Measurements from ENCODE around the gene RPL28.

The RPL28 gene

DNA sequence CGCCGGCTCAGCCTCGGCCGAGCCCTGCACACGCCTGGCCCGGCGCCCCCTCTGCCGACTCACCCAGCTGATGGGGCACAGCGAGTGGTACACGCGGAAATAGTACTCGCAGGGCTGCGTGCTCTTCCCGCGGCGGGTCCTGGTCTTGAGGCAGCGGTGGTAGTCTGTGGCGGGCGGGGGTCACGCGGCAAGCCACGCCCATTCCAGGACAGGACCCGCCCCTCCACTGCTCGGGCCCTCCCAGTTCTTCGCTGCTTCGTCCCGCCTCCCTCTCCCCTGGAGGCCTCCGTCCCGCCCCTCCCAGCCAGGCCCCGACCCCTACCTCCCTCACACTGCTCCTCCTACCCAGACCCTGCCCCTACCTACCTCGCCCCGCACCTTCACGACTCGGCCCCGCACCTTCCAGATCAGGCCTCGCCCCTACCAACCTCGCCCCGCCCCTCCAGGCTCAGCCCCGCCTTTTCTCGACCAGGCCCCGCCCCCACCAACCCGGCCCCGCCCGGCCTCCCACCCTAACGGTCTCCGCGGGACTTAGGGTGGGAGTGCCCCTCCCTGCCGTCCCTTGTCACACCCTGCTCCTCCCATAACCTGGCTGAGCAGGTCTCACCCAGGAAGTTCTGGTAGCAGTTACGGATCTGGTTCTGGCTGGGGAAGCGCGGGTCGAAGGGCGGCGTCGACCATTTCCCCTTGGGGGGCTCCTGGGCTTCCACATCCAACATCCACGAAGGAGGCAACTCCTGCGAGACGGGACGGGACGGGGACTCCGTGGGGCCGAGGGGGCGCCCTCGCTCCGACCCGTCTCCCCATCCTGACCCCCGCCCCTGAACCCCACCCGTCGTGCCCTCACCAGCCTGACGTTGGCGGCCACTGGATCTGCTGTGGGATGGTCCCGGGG, 31.7 kb upstream of the RPL28 start:
- H3K4me3 ChIP-seq (ENCODE audit: low read depth, low read length): peak overlapping the region; percentile 36
- DNase-seq (ENCODE audit: low read depth): no peak
- TF ChIP-seq, protein P1, sequence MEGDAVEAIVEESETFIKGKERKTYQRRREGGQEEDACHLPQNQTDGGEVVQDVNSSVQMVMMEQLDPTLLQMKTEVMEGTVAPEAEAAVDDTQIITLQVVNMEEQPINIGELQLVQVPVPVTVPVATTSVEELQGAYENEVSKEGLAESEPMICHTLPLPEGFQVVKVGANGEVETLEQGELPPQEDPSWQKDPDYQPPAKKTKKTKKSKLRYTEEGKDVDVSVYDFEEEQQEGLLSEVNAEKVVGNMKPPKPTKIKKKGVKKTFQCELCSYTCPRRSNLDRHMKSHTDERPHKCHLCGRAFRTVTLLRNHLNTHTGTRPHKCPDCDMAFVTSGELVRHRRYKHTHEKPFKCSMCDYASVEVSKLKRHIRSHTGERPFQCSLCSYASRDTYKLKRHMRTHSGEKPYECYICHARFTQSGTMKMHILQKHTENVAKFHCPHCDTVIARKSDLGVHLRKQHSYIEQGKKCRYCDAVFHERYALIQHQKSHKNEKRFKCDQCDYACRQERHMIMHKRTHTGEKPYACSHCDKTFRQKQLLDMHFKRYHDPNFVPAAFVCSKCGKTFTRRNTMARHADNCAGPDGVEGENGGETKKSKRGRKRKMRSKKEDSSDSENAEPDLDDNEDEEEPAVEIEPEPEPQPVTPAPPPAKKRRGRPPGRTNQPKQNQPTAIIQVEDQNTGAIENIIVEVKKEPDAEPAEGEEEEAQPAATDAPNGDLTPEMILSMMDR (IDR thresholded peaks at IDR 0.05; ENCODE audit: control insufficient read depth, extremely low read depth, insufficient read depth): no peak

DNA sequence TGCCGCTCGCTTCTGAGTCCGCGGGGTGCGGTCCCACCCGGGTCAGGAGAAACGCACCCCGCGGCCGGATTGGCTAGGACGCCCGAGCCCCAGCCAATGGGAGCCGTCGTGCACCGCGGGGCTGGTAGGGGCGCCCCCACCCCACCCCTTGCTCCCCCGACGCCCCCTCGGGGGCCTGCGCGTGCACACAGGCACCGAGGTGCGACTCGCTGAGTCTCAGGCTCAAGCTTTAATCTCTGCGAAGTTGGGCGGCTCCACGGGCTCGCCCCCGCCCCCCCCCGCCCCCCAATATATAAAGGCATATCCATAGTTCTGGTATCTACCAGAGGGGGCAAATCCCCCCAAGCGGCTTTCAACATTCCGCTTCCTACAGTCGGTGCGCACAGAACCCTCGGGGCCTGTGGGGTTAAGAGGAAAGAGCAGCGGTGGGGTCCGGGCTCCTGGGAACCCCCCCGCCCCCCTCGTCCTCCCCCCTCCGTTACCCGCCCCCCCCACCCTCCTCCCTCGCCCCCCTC, 31.0 kb upstream of the RPL28 start, which contains the start of gene COX6B2:
Gene COX6B2, minus strand, starts transcription at position 22 of the 515 bp plus-strand sequence. CDS start 198 bp downstream, outside the sequence.
- H3K4me3 ChIP-seq (ENCODE audit: low read depth, low read length): peak within 1 kb of the TSS; percentile 36
- no peak for DNase-seq (ENCODE audit: low read depth)
- TF ChIP-seq, protein P1 (IDR thresholded peaks at IDR 0.05; ENCODE audit: control insufficient read depth, extremely low read depth, insufficient read depth): no peak

DNA sequence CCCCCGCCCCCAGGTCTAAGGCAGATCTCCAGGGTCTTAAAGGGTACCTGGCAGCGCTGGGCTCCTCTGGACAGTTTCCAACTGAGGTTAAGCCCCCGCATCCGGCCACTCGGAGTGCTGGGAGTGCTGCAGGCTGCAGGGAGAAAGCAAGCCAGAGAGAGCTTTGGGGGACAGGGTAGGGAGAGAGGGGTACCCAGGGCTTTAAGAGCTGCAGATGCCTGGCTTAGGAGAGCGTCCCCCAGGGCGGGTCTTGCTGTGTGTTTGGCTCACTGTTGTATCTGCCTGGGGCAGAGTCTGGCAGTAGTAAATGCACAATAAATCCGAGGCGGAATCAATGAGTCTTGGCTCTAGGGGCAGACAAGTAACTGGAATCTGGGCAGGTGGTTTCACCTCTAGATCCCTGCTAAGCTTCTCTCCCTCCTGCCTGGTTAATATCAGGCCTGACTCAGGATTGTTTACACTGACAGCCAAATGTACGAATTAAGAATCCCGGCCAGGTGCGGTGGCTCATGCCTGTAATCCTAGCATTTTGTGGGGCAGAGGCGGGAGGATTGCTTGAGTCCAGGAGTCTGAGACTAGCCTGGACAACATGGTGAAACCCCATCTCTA, 30.4 kb upstream of the RPL28 start:
- TF ChIP-seq, protein P1 (IDR thresholded peaks at IDR 0.05; ENCODE audit: control insufficient read depth, extremely low read depth, insufficient read depth): no peak
- no peak for DNase-seq (ENCODE audit: low read depth)
- no peak overlapping the region for H3K4me3 ChIP-seq (ENCODE audit: low read depth, low read length)

DNA sequence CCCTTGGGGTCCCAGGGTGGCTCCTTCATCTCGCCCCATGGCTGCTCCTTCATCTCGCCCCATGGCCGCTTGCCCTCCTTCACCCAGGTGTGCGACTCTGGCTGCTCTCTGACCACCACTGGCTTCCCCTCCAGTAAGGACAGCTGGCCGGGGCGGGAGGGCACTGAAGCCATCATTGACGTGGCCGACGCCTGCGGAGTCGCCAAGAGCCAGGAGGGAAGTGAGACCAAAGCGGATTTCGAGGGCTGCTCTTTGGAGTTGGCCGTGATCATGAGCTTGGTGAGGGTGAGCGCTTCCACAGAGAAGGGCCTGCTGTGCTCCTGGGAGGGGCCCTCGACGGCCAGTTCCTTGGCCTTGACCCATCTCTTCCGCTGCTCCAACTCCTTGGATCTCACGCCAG, 27.2 kb upstream of the RPL28 start:
- TF ChIP-seq, protein P1 (IDR thresholded peaks at IDR 0.05; ENCODE audit: control insufficient read depth, extremely low read depth, insufficient read depth): no peak
- DNase-seq (ENCODE audit: low read depth): no peak

DNA sequence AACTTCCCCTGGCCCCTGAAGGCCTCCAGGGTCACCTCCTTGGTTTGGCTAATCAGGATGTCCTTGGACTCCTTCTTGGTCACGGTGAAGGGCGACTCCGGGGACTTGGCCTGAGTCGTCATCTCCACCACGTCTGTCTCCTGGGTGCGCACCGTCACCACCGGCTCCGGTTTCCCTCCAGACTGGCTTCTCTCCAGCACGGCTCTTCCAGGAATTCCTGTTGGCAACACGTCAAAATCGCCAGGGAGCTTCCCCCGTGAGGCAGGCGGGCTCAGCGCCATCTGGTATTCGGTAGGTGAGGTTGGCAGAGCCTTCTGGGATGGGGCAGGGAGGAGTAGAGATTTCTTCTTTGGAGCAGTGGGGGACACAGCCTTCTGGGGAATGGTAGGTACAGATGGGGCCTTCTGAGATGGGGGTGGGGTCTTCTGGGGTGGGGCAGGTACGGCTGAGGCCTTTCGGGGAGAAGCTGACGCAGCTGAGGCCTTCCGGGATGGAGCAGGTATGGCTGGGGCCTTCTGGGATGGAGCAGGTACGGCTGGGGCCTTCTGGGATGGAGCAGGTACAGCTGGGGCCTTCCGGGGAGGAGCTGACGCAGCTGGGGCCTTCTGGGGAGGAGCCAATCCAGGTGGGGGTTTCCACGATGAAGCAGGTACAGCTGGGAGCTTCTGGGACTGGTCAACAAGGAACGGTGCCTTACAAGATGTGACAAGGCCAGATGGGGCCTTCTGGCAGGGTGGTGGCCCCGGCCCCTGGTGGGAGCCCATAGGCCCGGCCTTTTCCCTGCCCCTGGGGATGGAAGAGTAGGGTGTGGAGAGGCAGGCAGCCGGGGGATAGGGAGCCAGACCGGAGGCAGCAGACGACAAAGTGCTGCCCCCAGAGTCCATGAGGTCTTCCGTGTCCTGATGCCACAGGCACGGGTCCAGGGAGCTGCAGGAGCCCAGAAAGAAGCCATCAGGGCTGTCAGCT, 26.5 kb upstream of the RPL28 start:
- no peak overlapping the region for H3K4me3 ChIP-seq (ENCODE audit: low read depth, low read length)
- TF ChIP-seq, protein P1 (IDR thresholded peaks at IDR 0.05; ENCODE audit: control insufficient read depth, extremely low read depth, insufficient read depth): no peak
- DNase-seq (ENCODE audit: low read depth): no peak

More for the DNA sequence above, 27.2 kb upstream of the RPL28 start:
- H3K4me3 ChIP-seq (ENCODE audit: low read depth, low read length): no peak overlapping the region

DNA sequence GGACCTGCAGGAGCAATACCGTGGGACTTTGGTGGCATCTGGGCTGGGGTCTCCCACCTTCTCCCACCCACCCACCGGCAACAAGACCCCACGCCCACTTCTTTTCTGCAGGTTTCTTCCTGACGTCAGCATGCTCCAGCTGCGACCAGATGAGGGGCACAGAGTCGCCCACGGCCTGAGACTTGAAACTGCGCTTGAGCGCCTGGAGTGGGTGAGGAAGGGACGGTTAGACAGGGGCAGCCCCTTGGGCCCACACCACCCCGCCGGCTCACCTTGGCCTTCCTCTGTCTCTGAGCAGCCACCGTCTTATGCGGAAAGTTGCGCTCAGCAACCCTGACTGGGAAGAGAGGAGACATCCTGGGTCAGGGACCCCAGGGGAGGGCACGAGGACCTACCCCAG, 24.8 kb upstream of the RPL28 start:
- no peak for DNase-seq (ENCODE audit: low read depth)
- no peak overlapping the region for H3K4me3 ChIP-seq (ENCODE audit: low read depth, low read length)
- TF ChIP-seq, protein P1 (IDR thresholded peaks at IDR 0.05; ENCODE audit: control insufficient read depth, extremely low read depth, insufficient read depth): no peak
